ACC112 (cell line): ENCODE measurements around the gene PKP2.
"Not testable (repeated sequence)": the region's sequence is repeated elsewhere in the genome, so short reads cannot be mapped to it uniquely, and the experiment has no call there.

Experiments used
- H2AFZ ChIP-seq: fragments of 200-600 bp; sonication (generic); one replicate; pipeline ENCODE4 v1.6.0; 2017; ENCODE audit warnings: antibody characterized with exemption, low read length; ENCODE audit not compliant: unreplicated experiment
- H3K27ac ChIP-seq: fragments of 200-600 bp; sonication (generic); 2 replicates; pipeline ENCODE4 v1.5.1; 2014; ENCODE audit warnings: low read depth, mild to moderate bottlenecking, antibody characterized with exemption, low read length, moderate library complexity
- H3K27me3 ChIP-seq: fragments of 200-600 bp; sonication (generic); 2 replicates; pipeline ENCODE4 v1.6.1; 2014; ENCODE audit warnings: mild to moderate bottlenecking, antibody characterized with exemption, low read length, moderate library complexity, mixed read lengths; ENCODE audit not compliant: insufficient read depth
- H3K36me3 ChIP-seq: fragments of 200-600 bp; sonication (generic); 2 replicates; pipeline ENCODE4 v1.6.1; 2016; ENCODE audit warnings: mild to moderate bottlenecking, antibody characterized with exemption, low read length, moderate library complexity, mixed read lengths; ENCODE audit not compliant: insufficient read depth
- H3K4me1 ChIP-seq: fragments of 200-600 bp; sonication (generic); one replicate; pipeline ENCODE4 v1.6.1; 2016; ENCODE audit warnings: low read length, mixed read lengths; ENCODE audit not compliant: insufficient read depth, unreplicated experiment, control insufficient read depth
- H3K4me3 ChIP-seq: fragments of 200-600 bp; sonication (generic); 2 replicates; pipeline ENCODE4 v1.5.1; 2014; ENCODE audit warnings: mild to moderate bottlenecking, low read depth, low read length
- H3K79me2 ChIP-seq: fragments of 200-600 bp; sonication (generic); one replicate; pipeline ENCODE4 v1.6.0; 2016; ENCODE audit warnings: low read length; ENCODE audit not compliant: control insufficient read depth, unreplicated experiment, insufficient read depth

PKP2 gene

DNA sequence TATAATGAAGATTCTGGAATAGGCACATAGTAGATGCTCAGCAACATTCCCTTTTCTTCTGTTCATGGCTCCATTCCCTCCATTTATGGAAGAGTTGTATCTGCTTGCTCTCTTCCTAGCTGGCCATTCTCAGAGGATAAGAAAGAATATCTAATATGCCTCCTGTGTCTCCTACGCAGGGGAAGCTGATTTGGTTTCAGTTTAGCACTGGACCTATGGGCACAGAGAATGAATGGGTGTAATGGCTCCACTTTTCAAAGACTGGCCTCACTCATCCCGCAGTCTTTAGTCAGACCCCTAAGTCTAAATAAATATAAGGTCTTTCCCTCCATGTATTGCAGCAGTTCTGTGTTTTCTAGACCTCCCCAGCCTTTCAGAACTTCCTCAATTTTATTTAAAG, 2.0 kb downstream of the PKP2 start:
- peaks cover 14% of the 10 kb centered on the region for H3K27me3 ChIP-seq
- H3K4me3 ChIP-seq = peak overlapping the region; percentile 51
- no peak overlapping the region for H2AFZ ChIP-seq
- peaks cover 33% of the 10 kb centered on the region for H3K4me1 ChIP-seq
- H3K79me2 ChIP-seq = peaks cover 8% of the 10 kb centered on the region
- H3K27ac ChIP-seq = no peak overlapping the region
- H3K36me3 ChIP-seq = no peaks in the 10 kb centered on the region

DNA sequence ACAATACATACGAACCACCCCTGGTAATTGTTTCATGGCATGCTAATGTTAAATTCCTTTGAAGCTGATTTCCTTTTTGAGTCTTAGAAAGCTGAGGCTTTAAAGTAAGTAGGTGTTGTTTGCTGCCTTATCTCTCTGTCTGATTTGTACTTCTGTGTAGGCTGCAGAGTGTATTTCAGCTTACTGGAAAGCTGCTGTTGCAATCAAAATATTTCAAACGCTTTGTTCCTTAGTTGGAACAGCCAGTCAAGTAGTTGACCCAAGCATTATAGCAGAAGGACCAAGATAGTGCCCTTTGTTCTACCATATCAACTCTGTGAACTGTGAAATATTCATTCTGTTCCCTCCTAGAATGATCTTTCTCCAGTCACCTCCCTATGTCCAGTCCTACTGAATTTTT, 3.1 kb downstream of the PKP2 start:
- Histone ChIP-seq H3K36me3 (no peaks in the 10 kb centered on the region), H2AFZ (peak overlapping the region; percentile 36), H3K27me3 (peaks cover 14% of the 10 kb centered on the region), H3K4me1 (peaks cover 40% of the 10 kb centered on the region), H3K4me3 (peak overlapping the region; percentile 44; the same call in 1 of the 2 replicates), H3K27ac (no peak overlapping the region; the same call in 1 of the 2 replicates), H3K79me2 (peaks cover 8% of the 10 kb centered on the region)

DNA sequence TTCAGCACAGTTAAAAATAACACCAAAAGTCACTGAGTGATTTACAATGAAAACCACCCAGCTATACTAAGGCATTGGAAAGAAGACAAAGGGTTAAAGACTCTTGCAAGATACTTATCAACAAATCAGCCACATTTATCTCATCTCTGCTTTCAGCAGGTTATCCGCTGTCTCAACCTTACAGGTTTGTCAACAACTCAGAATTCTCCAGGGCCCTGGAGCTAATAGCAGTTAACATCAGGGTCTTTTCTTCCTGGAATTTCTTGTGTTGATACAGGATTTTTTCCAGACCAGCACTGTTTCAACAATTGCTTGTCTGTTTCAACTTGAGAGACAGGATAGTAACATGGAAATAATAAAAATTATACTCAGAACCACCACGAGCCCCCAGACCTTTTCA, 3.5 kb downstream of the PKP2 start:
- Histone ChIP-seq H3K27ac (no peak overlapping the region; the same call in 1 of the 2 replicates), H3K27me3 (peaks cover 14% of the 10 kb centered on the region), H3K79me2 (peaks cover 8% of the 10 kb centered on the region), H3K4me3 (0 out of 2 replicates have a peak overlapping the region, but pooled peaks have one; percentile 44), H2AFZ (no peak overlapping the region), H3K36me3 (no peaks in the 10 kb centered on the region), H3K4me1 (peaks cover 40% of the 10 kb centered on the region)

DNA sequence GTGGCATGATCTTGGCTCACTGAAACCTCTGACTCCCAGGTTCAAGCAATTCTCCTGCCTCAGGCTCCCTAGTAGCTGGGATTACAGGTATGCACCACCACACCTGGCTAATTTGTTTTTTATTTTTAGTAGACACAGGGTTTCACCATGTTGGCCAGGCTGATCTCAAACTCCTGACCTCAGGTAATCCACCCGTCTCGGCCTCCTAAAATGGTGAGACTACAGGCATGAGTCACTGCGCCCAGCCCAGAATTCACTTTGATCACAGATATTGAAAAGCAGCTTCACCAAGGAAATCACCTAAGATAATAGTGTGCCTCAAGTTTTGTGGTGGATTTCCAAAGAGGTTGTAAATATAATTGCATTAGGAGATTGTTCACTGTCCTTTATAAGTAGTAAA, 4.2 kb downstream of the PKP2 start:
- H3K79me2 ChIP-seq, H3K36me3 ChIP-seq, H3K27me3 ChIP-seq, H3K27ac ChIP-seq, H2AFZ ChIP-seq: not testable (repeated sequence)
- Histone ChIP-seq H3K4me1 (peaks cover 40% of the 10 kb centered on the region), H3K4me3 (0 out of 2 replicates have a peak overlapping the region, but pooled peaks have one; percentile 24)

DNA sequence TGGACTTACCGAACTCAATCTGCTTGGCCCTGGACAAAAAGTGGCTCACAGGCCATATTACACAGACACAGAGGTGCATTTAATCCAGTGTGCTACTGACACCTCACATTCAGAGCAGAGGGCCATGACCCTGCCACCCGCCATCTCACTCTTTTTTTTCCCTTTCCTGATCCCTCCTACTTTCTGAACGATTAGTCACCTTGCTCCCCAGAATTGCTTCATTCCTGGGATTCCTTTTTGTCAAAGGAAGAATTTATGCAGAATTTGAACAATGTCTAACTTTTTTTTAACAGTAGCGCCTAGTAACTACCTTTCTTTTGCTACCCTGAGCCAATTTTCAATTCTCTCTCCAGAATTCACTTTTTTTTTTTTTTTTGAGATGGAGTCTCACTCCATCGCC, 4.6 kb downstream of the PKP2 start:
- no peaks in the 10 kb centered on the region for H3K36me3 ChIP-seq
- peaks cover 40% of the 10 kb centered on the region for H3K4me1 ChIP-seq
- peak overlapping the region; percentile 36 for H2AFZ ChIP-seq
- peaks cover 10% of the 10 kb centered on the region for H3K27me3 ChIP-seq
- peaks cover 8% of the 10 kb centered on the region for H3K79me2 ChIP-seq
- H3K4me3 ChIP-seq = peak overlapping the region; percentile 24; the same call in 1 of the 2 replicates
- peak overlapping the region; percentile 50 for H3K27ac ChIP-seq

DNA sequence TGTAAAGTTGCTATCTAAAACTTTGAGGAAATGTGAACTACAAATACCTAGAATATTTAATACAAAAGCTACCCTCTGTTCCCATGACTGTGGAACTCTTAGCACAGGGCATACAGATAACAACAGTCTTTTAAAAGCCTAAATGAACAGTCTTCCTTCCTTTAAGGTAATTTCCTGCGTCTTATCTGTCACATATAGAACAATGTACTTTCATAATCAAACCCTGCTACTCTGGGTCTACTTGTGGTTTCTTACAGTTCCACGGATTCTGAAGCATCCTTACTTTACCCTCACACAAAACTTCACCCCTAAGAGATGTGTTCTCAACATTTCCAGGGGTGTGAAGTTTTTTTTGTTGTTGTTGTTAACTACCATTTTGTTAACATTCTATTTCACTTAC, 5.1 kb downstream of the PKP2 start:
- peak overlapping the region; percentile 50 for H3K27ac ChIP-seq
- peaks cover 8% of the 10 kb centered on the region for H3K79me2 ChIP-seq
- no peaks in the 10 kb centered on the region for H3K36me3 ChIP-seq
- H3K4me3 ChIP-seq = peak overlapping the region; percentile 24; the same call in 1 of the 2 replicates
- H3K4me1 ChIP-seq = peaks cover 40% of the 10 kb centered on the region
- H2AFZ ChIP-seq = peak overlapping the region; percentile 36
- peaks cover 10% of the 10 kb centered on the region for H3K27me3 ChIP-seq

DNA sequence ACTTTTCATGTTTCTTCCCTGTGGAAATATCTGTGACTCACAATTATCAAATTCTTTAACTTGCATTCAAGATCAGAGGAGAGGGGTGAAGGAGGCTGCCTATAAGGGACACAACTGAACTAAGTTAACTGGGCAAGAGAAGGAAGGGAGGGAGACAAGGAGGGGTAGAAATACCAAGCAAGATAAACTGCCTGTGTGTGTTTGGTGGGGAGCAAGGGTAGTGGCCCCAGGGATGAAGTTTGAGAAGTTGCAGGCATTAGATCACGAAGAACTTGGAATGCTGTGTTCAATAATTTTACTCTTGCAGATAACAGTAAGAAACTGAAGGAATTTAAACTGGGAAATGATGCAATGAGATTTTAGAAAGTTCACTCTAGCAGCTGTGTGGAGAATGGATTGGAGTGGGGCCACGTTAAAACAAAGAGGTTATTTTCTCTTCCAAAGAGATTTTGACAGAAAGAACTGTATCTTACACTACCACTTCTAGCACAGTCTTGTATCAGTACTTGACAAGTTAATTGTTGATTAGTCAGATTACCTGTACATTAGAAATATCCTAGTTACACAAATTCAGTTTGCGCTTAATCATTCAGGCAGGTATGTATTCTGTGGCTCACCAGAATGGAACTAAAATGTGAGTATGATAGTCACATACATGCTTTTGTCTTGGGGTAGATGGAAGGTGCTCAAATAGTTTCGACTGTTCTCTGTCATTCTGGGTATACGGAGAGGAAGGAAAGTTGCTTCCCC, 7.4 kb downstream of the PKP2 start:
- peaks cover 2% of the 10 kb centered on the region for H3K79me2 ChIP-seq

DNA sequence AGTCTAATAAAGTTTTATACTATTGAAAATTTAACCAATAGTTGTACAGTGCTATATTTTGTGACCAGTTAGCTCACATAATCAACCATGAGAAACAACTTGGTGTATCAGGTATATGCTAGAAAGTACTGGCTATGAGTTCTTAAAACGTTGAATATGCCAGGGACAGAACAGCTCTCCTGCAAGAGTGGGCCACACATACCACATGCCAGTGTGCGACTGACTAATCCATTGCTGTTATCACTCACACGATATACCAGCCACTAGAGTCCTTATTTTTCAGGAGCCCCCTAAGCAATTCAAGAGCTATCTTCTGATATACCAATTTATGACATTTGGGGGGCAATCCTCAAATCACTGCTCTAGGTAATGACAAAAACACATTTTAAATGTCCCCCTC, 9.5 kb downstream of the PKP2 start:
- H3K36me3 ChIP-seq = no peaks in the 10 kb centered on the region
- no peaks in the 10 kb centered on the region for H3K27me3 ChIP-seq
- no peak overlapping the region for H2AFZ ChIP-seq
- no peak overlapping the region for H3K4me3 ChIP-seq
- no peaks in the 10 kb centered on the region for H3K79me2 ChIP-seq
- H3K27ac ChIP-seq = no peak overlapping the region
- peaks cover 15% of the 10 kb centered on the region for H3K4me1 ChIP-seq

More for the DNA sequence above, 7.4 kb downstream of the PKP2 start:
- no peak overlapping the region for H3K4me3 ChIP-seq
- no peaks in the 10 kb centered on the region for H3K27me3 ChIP-seq
- no peak overlapping the region; the same call in 1 of the 2 replicates for H3K27ac ChIP-seq
- H3K4me1 ChIP-seq = peaks cover 31% of the 10 kb centered on the region
- H3K36me3 ChIP-seq = no peaks in the 10 kb centered on the region
- H2AFZ ChIP-seq = peak overlapping the region; percentile 73

DNA sequence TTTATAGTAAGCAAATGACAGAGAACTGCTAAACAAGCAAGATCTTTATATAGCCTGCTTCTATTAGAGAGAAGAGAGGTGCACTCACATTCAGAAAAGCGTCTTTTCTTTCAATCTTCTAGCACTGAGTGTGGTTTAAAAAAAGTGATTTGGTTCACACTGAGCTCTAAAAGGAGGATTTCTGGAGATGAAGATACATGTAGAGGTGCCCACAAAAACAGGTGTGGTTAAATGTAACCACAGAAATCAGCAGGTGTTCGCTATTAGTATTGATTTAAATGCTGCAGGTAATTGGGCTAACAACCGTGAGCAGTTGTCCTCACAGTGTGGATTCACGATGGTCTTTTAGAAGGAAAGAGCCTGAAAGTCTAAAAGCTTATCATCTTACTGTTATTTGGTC, 10.7 kb downstream of the PKP2 start:
- Histone ChIP-seq H3K4me3 (no peak overlapping the region), H3K27me3 (no peaks in the 10 kb centered on the region), H2AFZ (no peak overlapping the region), H3K79me2 (no peaks in the 10 kb centered on the region), H3K36me3 (no peaks in the 10 kb centered on the region), H3K27ac (no peak overlapping the region), H3K4me1 (peaks cover 8% of the 10 kb centered on the region)

DNA sequence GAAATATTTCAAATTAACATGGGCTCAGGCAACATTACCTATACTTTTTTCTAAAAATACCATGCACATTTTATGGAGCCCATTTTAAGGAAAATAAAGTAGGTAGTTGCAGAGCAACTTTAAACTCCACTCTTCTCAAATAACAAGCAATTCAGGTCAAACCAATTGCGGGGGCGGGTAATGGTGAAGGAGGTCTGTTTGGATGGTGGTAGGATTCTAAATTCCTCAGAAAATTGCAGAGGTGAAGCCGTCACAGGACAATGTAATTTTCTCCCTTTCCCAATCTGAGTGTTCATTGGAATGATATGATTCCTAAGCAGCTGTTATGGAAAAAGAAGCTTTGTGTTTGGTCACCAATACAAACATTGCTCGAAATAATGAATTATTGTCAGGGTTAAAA, 11.6 kb downstream of the PKP2 start:
- no peaks in the 10 kb centered on the region for H3K36me3 ChIP-seq
- H2AFZ ChIP-seq = no peak overlapping the region
- H3K79me2 ChIP-seq = no peaks in the 10 kb centered on the region
- H3K27ac ChIP-seq = no peak overlapping the region
- no peaks in the 10 kb centered on the region for H3K27me3 ChIP-seq
- peaks cover 8% of the 10 kb centered on the region for H3K4me1 ChIP-seq
- no peak overlapping the region for H3K4me3 ChIP-seq

DNA sequence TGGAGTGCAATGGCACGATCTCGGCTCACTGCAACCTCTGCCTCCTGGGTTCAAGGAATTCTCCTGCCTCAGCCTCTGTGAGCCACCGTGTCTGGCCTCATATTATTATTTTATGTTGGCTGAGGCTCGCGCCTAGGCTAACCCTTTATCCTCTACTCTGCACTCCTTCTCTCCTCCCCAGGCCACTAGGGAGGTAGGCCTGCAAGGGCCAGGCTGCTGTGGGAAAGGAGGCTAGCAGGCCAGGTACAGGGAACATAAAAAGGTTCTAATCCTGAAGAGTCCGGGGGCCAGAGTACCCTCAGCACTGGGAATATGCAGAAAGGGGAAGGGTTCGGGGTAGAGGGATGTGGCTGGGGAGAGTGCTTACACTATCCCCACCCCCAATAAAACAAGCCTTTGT, 14.9 kb downstream of the PKP2 start:
- Histone ChIP-seq H3K79me2 (no peaks in the 10 kb centered on the region), H3K4me3 (no peak overlapping the region), H2AFZ (no peak overlapping the region), H3K36me3 (no peaks in the 10 kb centered on the region), H3K27ac (no peak overlapping the region), H3K27me3 (no peaks in the 10 kb centered on the region), H3K4me1 (peaks cover 9% of the 10 kb centered on the region)
